Melanocyte of skin (primary cell): ENCODE data around the gene EBF3. TPM values are rescaled to one million over a fixed set of nuclear protein-coding genes. Genes with fewer than 3 reads are reported as not detected.

ENCODE experiments used
- small RNA-seq, 2 donors: library from RNA; depleted of rRNA; stranded (forward); fragments of <200 nt; gene quantifications; one replicate each; pipeline ENCODE3, GENCODE V24; 2012
- total RNA-seq, 2 donors: library from RNA; depleted of rRNA; stranded (reverse); fragments of >200 nt; gene quantifications; 2 replicates each; pipeline ENCODE4 v1.2.3, GENCODE V29; 2012

The EBF3 gene, protein sequence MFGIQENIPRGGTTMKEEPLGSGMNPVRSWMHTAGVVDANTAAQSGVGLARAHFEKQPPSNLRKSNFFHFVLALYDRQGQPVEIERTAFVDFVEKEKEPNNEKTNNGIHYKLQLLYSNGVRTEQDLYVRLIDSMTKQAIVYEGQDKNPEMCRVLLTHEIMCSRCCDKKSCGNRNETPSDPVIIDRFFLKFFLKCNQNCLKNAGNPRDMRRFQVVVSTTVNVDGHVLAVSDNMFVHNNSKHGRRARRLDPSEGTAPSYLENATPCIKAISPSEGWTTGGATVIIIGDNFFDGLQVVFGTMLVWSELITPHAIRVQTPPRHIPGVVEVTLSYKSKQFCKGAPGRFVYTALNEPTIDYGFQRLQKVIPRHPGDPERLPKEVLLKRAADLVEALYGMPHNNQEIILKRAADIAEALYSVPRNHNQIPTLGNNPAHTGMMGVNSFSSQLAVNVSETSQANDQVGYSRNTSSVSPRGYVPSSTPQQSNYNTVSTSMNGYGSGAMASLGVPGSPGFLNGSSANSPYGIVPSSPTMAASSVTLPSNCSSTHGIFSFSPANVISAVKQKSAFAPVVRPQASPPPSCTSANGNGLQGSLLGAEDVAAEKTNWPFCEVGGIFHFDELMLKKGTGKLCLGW
- under 1 TPM in 1 of 2 donors, not detected in 1; under 0.01 TPM for total RNA-seq

DNA sequence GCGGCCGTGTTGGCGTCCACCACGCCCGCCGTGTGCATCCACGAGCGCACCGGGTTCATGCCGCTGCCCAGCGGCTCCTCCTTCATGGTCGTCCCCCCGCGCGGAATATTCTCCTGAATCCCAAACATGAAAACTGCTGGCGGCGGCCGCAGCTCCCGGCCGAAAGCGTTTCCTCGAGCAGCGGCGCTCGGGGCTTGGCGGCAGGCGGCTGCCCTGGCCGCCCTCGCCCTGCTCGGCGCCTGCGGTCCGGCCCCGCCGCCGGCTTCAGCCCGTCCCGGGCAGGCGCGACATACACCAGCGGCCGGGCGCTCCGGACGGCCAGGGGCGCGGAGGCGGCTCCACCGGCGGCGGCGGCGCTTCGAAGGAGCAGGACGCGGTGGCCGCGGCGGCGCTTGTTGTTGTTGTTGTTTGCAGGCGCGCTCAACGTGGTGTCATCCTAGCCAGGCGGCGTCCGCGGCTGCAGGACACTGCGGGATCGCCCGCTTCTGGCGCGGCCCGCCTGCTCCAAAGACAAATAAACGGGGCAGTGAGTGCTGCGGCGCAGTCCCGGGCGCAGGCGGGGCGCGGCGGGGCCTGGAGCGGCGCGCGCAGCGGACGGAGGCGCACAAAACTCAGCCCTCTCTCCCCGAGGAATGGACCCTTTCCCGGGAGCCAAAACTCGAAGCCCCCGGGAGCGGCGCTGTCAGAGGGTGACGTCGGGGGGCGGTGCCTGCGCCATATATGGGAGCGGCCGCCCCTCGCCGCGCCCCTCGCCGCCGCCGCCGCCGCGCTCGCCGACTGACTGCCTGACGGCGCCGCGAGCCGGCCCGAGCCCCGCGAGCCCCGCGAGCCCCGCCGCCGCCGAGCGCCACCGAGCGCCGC, at the start of gene EBF3:
TSS of gene EBF3 (minus strand) at position 634 of the 861 bp plus-strand sequence. CDS start at position 128, 506 bp downstream.

Small RNA genes lying within 50 kb of the gene (small RNA-seq; reads per million reads assigned to genes)
- gene AL354950.2 (0 reads per million in 2 donors), gene MIR4297 (0 reads per million in 2 donors)

Other genes with a start within 250 kb of the EBF3 start
- gene C10orf143, start 146.6 kb upstream of the EBF3 start, total RNA-seq: under 1 TPM in 1 of 2 donors, not detected in 1; 0.33 TPM
- 10 to 100 TPM; 53.0 to 91.6 TPM for gene GLRX3, start 172.1 kb upstream of the EBF3 start, total RNA-seq